ENCODE measurements around the gene MARCHF10. TPM values are rescaled to one million over a fixed set of nuclear protein-coding genes. Genes with fewer than 3 reads are reported as not detected.

MARCHF10 gene
- not detected for total RNA-seq
- long read RNA-seq, result 0 reads

DNA sequence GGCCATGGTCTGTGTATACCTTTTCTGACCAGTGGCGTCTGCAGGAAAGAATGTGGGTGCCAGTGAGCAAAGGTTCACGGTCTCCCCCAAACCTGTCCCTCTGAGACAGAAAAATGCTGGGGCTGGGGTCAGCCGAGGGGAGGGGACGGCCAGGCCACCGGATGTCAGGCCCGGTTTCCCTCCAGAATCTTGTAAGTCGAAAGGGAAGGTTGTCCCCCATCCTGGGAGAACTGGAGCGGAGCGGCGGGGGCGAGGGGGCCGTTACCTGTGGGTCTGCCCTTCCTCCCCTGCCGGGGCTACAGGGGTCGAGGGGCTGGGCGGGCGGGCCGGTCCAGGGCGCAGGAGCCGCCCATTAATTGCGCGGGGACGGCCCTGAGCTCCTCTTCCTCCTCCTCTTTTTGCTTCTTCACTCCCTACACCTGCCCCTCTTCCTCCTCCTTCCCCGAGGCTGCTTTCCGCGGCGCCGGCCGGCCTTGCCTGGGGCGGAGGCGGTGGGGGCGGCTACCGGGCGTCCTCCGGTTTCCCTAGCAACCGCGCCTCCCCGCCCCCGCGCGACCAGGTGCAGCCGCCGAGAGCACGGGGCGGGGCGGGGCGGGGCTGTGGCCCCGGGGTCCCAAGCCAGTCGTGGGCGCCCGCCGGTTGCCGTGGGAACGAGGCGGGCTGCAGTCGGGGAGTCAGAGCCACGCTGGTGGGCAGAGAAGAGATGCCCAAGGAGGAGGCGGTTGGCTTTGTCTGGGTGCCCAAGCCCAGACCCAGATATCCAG lies at the start of gene MARCHF10:
MARCHF10 (minus strand) TSS at position 503 of the 764 bp plus-strand sequence. CDS start 6,579 bp downstream, outside the sequence.
- no peak for TF ChIP-seq CTCF (IDR thresholded peaks at IDR 0.05)
- DNase-seq (peak; percentile 79), ATAC-seq (peak; percentile 86)
- intact Hi-C loops (cut with DNase I), result no loop called here
- H3K9me3 ChIP-seq, result no peaks in the 10 kb centered on the region
- no peak within 1 kb of the TSS for H3K27ac ChIP-seq
- peak within 1 kb of the TSS; percentile 28 for H3K4me3 ChIP-seq
- peaks cover 17% of the 10 kb centered on the region for H3K27me3 ChIP-seq
- no peaks in the 10 kb centered on the region for H3K36me3 ChIP-seq
- H3K4me1 ChIP-seq, result peaks cover 8% of the 10 kb centered on the region

GRCh38 chr17:62857526-62857925 lies 49.4 kb upstream of the MARCHF10 start:
- no peaks in the 10 kb centered on the region for H3K9me3 ChIP-seq
- ATAC-seq, result no peak
- TF ChIP-seq CTCF (IDR thresholded peaks at IDR 0.05), result no peak
- H3K27me3 ChIP-seq, result no peaks in the 10 kb centered on the region
- no peaks in the 10 kb centered on the region for H3K36me3 ChIP-seq
- peaks cover 4% of the 10 kb centered on the region for H3K4me1 ChIP-seq
- no peak overlapping the region for H3K4me3 ChIP-seq
- intact Hi-C loops (cut with DNase I), result no loop called here
- DNase-seq, result no peak
- H3K27ac ChIP-seq, result no peak overlapping the region

DNA sequence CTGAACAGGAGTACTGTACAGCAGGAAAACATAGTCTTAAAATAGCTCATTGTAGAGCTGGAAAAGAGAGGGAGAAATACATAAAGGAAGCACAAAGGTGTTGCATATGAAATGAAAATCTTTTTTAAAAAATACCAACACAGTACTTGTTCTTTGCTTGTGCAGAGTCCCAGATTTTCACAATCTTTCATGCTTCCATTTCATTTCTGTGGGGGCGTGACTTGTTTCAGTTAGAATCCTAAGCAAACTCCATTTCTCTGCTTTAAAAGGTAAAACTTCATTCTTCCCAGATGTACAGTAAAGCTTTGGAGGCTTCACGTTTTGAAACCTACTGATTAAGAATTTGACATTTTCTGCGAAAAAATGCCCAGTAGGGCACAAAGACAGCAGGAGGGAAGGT lies 48.5 kb upstream of the MARCHF10 start:
- TF ChIP-seq CTCF (IDR thresholded peaks at IDR 0.05), result no peak
- DNase-seq, result no peak
- ATAC-seq, result no peak
- Histone ChIP-seq H3K27me3 (no peaks in the 10 kb centered on the region), H3K4me3 (no peak overlapping the region), H3K36me3 (no peaks in the 10 kb centered on the region), H3K4me1 (peaks cover 4% of the 10 kb centered on the region), H3K9me3 (no peaks in the 10 kb centered on the region), H3K27ac (no peak overlapping the region)
- intact Hi-C loops (cut with DNase I), result no loop called here

- Histone ChIP-seq H3K27ac (no peak overlapping the region), H3K4me1 (peaks cover 4% of the 10 kb centered on the region), H3K27me3 (no peaks in the 10 kb centered on the region), H3K9me3 (no peaks in the 10 kb centered on the region), H3K36me3 (no peaks in the 10 kb centered on the region), H3K4me3 (no peak overlapping the region)
- no peak for DNase-seq
- no peak for ATAC-seq
- intact Hi-C loops (cut with DNase I), result no loop called here
- no peak for TF ChIP-seq CTCF (IDR thresholded peaks at IDR 0.05)
Measured at GRCh38 chr17:62855156-62855555, 47.0 kb upstream of the MARCHF10 start.

- no peak for DNase-seq
- H3K9me3 ChIP-seq, result no peaks in the 10 kb centered on the region
- H3K27me3 ChIP-seq, result no peaks in the 10 kb centered on the region
- H3K4me1 ChIP-seq, result peaks cover 4% of the 10 kb centered on the region
- no peak for ATAC-seq
- no peaks in the 10 kb centered on the region for H3K36me3 ChIP-seq
- H3K27ac ChIP-seq, result no peak overlapping the region
- TF ChIP-seq CTCF (IDR thresholded peaks at IDR 0.05), result no peak
- intact Hi-C loops (cut with DNase I), result no loop called here
- no peak overlapping the region for H3K4me3 ChIP-seq
Measured at GRCh38 chr17:62854098-62854680, 46.1 kb upstream of the MARCHF10 start.
